ENCODE measurements around the gene USP38.
"Not testable (repeated sequence)": the region's sequence is repeated elsewhere in the genome, so short reads cannot be mapped to it uniquely, and the experiment has no call there.

The USP38 gene

DNA sequence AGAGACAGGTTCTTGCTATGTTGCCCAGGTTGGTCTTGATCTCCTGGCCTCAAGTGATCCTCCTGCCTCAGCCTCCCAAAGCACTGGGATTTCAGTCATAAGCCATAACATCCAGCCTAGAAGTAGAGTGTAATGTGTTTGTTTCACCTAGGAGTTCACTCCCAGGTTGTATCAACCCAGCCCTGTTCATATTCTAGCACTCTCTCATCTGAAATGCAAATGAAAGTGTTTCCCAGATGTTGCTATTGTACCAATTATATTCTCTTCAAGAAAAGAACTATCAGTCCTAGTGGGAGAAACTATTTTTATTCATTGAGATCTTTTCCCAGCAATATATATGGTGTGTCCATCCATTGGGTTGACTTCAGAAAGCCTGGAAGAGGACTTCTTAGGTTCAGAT is 72.6 kb downstream of the USP38 start:
- no peak for DNase-seq (ENCODE audit: low read depth in 2 of 2)

- DNase-seq (ENCODE audit: low read depth in 2 of 2) = no peak
Observed at GRCh38 chr4:143260750-143261149, 76.0 kb downstream of the USP38 start.

DNA sequence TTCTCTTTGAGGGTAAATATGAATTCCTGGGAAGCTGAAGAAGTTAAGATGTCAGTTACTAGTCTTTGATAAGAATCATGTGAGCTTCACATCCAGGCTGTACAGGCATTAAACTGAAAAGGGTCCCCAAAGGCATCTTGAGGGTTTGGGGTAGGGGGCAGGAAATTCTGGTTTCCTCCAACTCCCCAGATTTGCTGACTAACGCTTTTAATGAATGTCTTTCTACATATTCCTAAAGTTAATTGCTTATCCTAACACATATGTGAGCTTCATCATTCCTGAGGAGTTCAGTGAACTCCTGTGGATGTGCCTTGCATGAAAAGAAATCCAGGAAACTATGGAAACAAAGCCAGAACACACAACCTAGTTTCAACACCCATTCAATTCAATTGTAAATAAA is 78.1 kb downstream of the USP38 start:
- DNase-seq (ENCODE audit: low read depth in 2 of 2) = no peak

GRCh38 chr4:143267690-143268089 is 83.0 kb downstream of the USP38 start:
- not testable (repeated sequence) for DNase-seq (ENCODE audit: low read depth in 2 of 2)

GRCh38 chr4:143270256-143270838 is 85.6 kb downstream of the USP38 start:
- no peak for DNase-seq (ENCODE audit: low read depth in 2 of 2)
